DOHH2 (cell line): Measurements from ENCODE around the gene IFI27.

Experiments
- H3F3A ChIP-seq: fragments of 200-600 bp; sonication (generic), shearing (Covaris generic); 2 replicates; pipeline ENCODE4 v1.6.0; 2016; ENCODE audit warnings: antibody characterized with exemption, mild to moderate bottlenecking; ENCODE audit not compliant: control insufficient read depth, insufficient read depth
- H3K27ac ChIP-seq: fragments of 200-600 bp; sonication (generic); 2 replicates; pipeline ENCODE4 v1.5.1; 2014; ENCODE audit warnings: low read depth, mild to moderate bottlenecking, low read length, moderate library complexity
- H3K27me3 ChIP-seq: fragments of 200-600 bp; sonication (generic); 2 replicates; pipeline ENCODE4 v1.6.1; 2014; ENCODE audit warnings: mild to moderate bottlenecking, low read length, mixed read lengths; ENCODE audit not compliant: control insufficient read depth
- H3K36me3 ChIP-seq: fragments of 200-600 bp; sonication (generic); 2 replicates; pipeline ENCODE4 v1.6.1; 2014; ENCODE audit warnings: mild to moderate bottlenecking, low read length, moderate library complexity, mixed read lengths; ENCODE audit not compliant: control insufficient read depth
- H3K4me1 ChIP-seq: fragments of 200-600 bp; sonication (generic); 2 replicates; pipeline ENCODE4 v1.6.1; 2014; ENCODE audit warnings: mild to moderate bottlenecking, low read length, mixed read lengths; ENCODE audit not compliant: control insufficient read depth
- H3K4me2 ChIP-seq: fragments of 200-600 bp; sonication (generic); 2 replicates; pipeline ENCODE4 v1.6.0; 2014; ENCODE audit warnings: mild to moderate bottlenecking, low read length, moderate library complexity
- H3K4me3 ChIP-seq: fragments of 200-600 bp; sonication (generic); 2 replicates; pipeline ENCODE4 v1.5.1; 2014; ENCODE audit warnings: mild to moderate bottlenecking, low read length, mixed read lengths
- H3K79me2 ChIP-seq: fragments of 200-600 bp; sonication (generic); 2 replicates; pipeline ENCODE4 v1.6.1; 2014; ENCODE audit warnings: mild to moderate bottlenecking, low read length, mixed read lengths; ENCODE audit not compliant: control insufficient read depth
- H3K9me2 ChIP-seq: fragments of 200-600 bp; sonication (generic); replicated peaks from 2 replicates; pipeline ENCODE4 v1.6.1; 2014; ENCODE audit warnings: mild to moderate bottlenecking, low read length, mixed read lengths; ENCODE audit not compliant: control insufficient read depth
- H3K9me3 ChIP-seq: fragments of 200-600 bp; sonication (generic); 2 replicates; pipeline ENCODE4 v1.6.1; 2014; ENCODE audit warnings: antibody characterized with exemption, low read length, mixed read lengths; ENCODE audit not compliant: control insufficient read depth, insufficient read depth
- H4K20me1 ChIP-seq: fragments of 200-600 bp; sonication (generic); 2 replicates; pipeline ENCODE4 v1.6.0; 2014; ENCODE audit warnings: low read depth, mild to moderate bottlenecking, antibody characterized with exemption, low read length, moderate library complexity; ENCODE audit not compliant: control insufficient read depth, insufficient read depth
- EZH2phosphoT487 ChIP-seq: fragments of 200-600 bp; sonication (generic); IDR thresholded peaks from 2 replicates; pipeline ENCODE4 v1.6.1; 2017; ENCODE audit warnings: borderline replicate concordance, mild to moderate bottlenecking, antibody characterized with exemption, low read length, moderate library complexity, mixed read lengths
- TF ChIP-seq, protein P1 (sequence below): fragments of 200-600 bp; sonication (generic); IDR thresholded peaks from one replicate; pipeline ENCODE4 v1.5.1; 2014; ENCODE audit warnings: antibody characterized with exemption, mild to moderate bottlenecking, low read depth, low read length; ENCODE audit not compliant: poor library complexity, severe bottlenecking

Gene IFI27

DNA sequence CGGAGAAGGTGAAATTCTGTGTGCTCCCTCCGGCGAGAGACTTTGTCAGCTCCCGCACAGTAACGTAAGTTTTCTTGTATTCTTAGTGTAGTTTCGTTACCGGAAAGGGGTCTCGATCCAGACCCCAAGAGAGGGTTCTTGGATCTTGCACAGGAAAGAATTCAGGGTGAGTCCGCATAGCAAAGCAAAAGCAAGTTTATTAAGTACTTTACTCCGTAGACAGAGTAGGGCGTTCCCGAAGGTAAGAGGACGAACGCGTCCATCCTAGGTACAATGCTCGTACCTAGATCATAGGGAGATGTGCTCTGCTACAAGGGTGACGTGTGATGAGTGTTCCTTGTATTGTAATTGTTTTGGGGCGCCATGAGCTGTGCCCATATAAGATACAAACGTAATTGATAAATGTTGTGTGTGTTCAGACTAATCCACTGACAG, 29.1 kb upstream of the IFI27 start:
- Histone ChIP-seq H3F3A (no peaks in the 10 kb centered on the region), H3K36me3 (peaks cover 37% of the 10 kb centered on the region), H3K4me1 (peaks cover 43% of the 10 kb centered on the region), H3K27ac (peak overlapping the region; percentile 62; the same call in 1 of the 2 replicates), H3K9me3 (no peaks in the 10 kb centered on the region), H3K27me3 (no peaks in the 10 kb centered on the region), H3K4me2 (peak overlapping the region; percentile 87), H3K9me2 (no peaks in the 10 kb centered on the region), H3K4me3 (peak overlapping the region; percentile 97), H4K20me1 (peaks cover 9% of the 10 kb centered on the region; the same call in 1 of the 2 replicates), H3K79me2 (peaks cover 69% of the 10 kb centered on the region)
- TF ChIP-seq, protein P1, sequence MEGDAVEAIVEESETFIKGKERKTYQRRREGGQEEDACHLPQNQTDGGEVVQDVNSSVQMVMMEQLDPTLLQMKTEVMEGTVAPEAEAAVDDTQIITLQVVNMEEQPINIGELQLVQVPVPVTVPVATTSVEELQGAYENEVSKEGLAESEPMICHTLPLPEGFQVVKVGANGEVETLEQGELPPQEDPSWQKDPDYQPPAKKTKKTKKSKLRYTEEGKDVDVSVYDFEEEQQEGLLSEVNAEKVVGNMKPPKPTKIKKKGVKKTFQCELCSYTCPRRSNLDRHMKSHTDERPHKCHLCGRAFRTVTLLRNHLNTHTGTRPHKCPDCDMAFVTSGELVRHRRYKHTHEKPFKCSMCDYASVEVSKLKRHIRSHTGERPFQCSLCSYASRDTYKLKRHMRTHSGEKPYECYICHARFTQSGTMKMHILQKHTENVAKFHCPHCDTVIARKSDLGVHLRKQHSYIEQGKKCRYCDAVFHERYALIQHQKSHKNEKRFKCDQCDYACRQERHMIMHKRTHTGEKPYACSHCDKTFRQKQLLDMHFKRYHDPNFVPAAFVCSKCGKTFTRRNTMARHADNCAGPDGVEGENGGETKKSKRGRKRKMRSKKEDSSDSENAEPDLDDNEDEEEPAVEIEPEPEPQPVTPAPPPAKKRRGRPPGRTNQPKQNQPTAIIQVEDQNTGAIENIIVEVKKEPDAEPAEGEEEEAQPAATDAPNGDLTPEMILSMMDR: no peak
- TF ChIP-seq EZH2phosphoT487: no peak

DNA sequence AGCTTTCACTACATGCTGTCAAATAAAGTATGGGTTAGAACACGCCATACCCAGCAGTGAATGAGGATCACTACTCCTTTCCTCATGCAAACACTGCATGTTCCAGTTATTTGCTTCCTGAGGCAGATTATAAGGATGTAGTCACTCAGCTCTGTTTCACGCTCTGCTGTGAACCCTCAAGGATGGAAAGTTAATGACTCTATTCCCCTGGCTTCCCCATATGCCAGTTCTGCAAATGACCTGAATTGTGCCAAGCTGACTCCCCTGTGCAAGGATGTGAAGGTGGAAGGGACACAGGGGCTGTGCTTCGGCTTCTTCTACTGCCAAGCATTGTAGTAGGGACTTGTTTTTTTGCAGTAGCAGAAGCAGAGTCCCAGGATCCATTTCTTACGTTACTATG, 22.6 kb upstream of the IFI27 start:
- H3K9me2 ChIP-seq: no peaks in the 10 kb centered on the region
- H3K9me3 ChIP-seq: no peaks in the 10 kb centered on the region
- H4K20me1 ChIP-seq: no peaks in the 10 kb centered on the region
- peaks cover 5% of the 10 kb centered on the region for H3K79me2 ChIP-seq
- H3K27me3 ChIP-seq: no peaks in the 10 kb centered on the region
- H3K4me3 ChIP-seq: no peak overlapping the region
- H3F3A ChIP-seq: no peaks in the 10 kb centered on the region
- no peak overlapping the region for H3K27ac ChIP-seq
- no peaks in the 10 kb centered on the region for H3K4me1 ChIP-seq
- no peak for TF ChIP-seq EZH2phosphoT487
- TF ChIP-seq, protein P1: no peak
- H3K4me2 ChIP-seq: no peak overlapping the region
- no peaks in the 10 kb centered on the region for H3K36me3 ChIP-seq

DNA sequence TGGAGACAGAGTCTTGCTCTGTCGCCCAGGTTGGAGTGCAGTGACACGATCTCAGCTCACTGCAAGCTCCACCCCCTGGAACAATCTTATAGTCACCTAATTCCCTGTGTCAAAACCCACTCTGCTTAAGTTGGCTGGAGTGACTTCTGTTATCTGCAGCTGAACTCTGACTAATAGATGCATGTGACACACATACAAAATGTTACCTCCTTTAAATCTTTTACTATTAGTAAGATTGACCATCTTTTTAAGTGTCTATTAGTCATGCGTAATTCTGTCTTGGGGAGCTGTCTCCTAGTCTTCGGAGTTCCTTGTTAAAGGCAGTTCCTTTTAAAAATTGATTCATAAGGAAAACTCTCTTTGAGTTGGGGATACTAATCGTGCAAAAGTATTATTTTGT, 22.0 kb upstream of the IFI27 start:
- Histone ChIP-seq H3K4me3 (no peak overlapping the region), H4K20me1 (no peaks in the 10 kb centered on the region), H3K36me3 (no peaks in the 10 kb centered on the region), H3K27ac (no peak overlapping the region), H3K9me3 (no peaks in the 10 kb centered on the region), H3K9me2 (no peaks in the 10 kb centered on the region), H3K79me2 (no peaks in the 10 kb centered on the region), H3K4me1 (no peaks in the 10 kb centered on the region), H3K4me2 (no peak overlapping the region), H3F3A (no peaks in the 10 kb centered on the region), H3K27me3 (no peaks in the 10 kb centered on the region)
- TF ChIP-seq, protein P1: no peak
- no peak for TF ChIP-seq EZH2phosphoT487

DNA sequence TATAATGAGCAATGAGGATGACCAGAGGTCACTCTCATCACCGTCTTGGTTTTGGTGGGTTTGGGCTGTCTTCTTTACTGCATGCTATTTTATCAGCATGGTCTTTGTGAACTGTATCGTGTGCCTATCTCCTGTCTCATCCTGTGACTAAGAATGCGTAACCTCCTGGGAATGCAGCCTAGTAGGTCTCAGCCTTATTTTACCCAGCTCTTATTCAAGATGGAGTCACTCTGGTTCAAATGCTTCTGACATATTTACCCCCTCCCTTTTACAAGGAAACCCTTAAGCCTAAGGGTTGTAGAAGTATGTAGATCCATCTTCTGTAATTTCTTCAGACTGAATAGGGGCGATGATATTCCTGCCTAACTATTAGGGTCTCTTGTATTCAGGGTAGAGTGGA, 21.1 kb upstream of the IFI27 start:
- TF ChIP-seq, protein P1: no peak
- TF ChIP-seq EZH2phosphoT487: no peak
- H3K36me3 ChIP-seq: no peaks in the 10 kb centered on the region

More for the DNA sequence above, 21.1 kb upstream of the IFI27 start:
- no peaks in the 10 kb centered on the region for H3K79me2 ChIP-seq
- H3K4me2 ChIP-seq: no peak overlapping the region
- no peaks in the 10 kb centered on the region for H3K27me3 ChIP-seq
- H3K4me1 ChIP-seq: no peaks in the 10 kb centered on the region
- no peaks in the 10 kb centered on the region for H3F3A ChIP-seq
- no peaks in the 10 kb centered on the region for H3K9me3 ChIP-seq
- no peaks in the 10 kb centered on the region for H3K9me2 ChIP-seq
- no peak overlapping the region for H3K27ac ChIP-seq
- H3K4me3 ChIP-seq: no peak overlapping the region
- no peaks in the 10 kb centered on the region for H4K20me1 ChIP-seq
